ENCODE results near the gene SORCS1. TPM values are rescaled to one million over a fixed set of nuclear protein-coding genes. Genes with fewer than 3 reads are reported as not detected.

Gene SORCS1
- total RNA-seq, 1 experiment from 2014 or later: 1.7 TPM

DNA sequence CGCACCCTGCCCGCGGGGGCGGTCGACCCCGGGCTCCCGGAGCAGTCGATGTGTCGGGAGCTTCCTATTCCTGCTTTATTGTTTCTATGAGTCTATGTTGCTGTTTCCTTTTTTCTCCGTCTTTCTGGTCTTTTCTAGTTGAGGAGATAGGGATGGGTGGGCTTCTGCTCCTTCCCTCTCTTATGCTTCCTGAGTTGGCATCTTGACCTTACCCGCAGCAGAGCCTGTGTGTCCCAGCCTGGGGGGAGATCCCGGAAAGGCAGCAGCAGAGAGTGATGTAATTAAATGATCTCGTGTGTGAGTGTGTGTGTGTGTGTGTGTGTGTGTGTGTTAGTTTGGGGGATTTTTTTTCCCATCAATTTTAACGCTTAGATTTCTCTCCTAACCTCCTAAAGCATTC lies 486 bp upstream of the SORCS1 start:
- Histone ChIP-seq H3K18ac (ENCODE audit: insufficient read length, low read depth, low read length) (no peak overlapping the region), H3K23ac (ENCODE audit: insufficient read length, low read depth, low read length) (no peak overlapping the region), H3K79me2 (ENCODE audit: insufficient read depth, low read length) (no peaks in the 10 kb centered on the region), H3K9ac (ENCODE audit: extremely low read depth, insufficient read length, low read length) (no peak overlapping the region), H2BK120ac (ENCODE audit: low read depth, low read length, poor library complexity, severe bottlenecking) (no peak overlapping the region), H2BK5ac (ENCODE audit: insufficient read length, low read length) (no peak overlapping the region), H3K27me3 (ENCODE audit: insufficient read depth, low read length) (peaks cover 5% of the 10 kb centered on the region; the same call in 1 of the 2 replicates), H4K91ac (ENCODE audit: insufficient read length, low read depth, low read length) (no peak overlapping the region), H2AFZ (ENCODE audit: low read length) (no peak overlapping the region), H3K27ac (ENCODE audit: insufficient read length, low read depth, low read length) (no peak overlapping the region), H3K79me1 (ENCODE audit: insufficient read depth, low read depth, low read length, poor library complexity, severe bottlenecking) (no peaks in the 10 kb centered on the region), H2AK5ac (ENCODE audit: insufficient read length, low read length) (no peak overlapping the region), H2BK15ac (ENCODE audit: low read depth, low read length) (no peak overlapping the region), H3K4me1 (ENCODE audit: insufficient read depth, low read length) (no peaks in the 10 kb centered on the region; the same call in 1 of the 2 replicates), H4K20me1 (ENCODE audit: control insufficient read depth, insufficient read depth, insufficient read length) (no peaks in the 10 kb centered on the region), H3K23me2 (ENCODE audit: insufficient read length, low read depth, low read length, poor library complexity, severe bottlenecking) (peaks cover 10% of the 10 kb centered on the region), H3K9me3 (ENCODE audit: control insufficient read depth, low read depth, low read length) (no peaks in the 10 kb centered on the region), H3K4me2 (ENCODE audit: insufficient read depth, insufficient read length, low read length) (peak overlapping the region; percentile 69), H2BK12ac (ENCODE audit: insufficient read length, low read depth, low read length) (no peak overlapping the region), H3K56ac (ENCODE audit: insufficient read length, low read depth, low read length) (no peak overlapping the region), H3K4ac (ENCODE audit: low read depth, low read length) (no peak overlapping the region), H3T11ph (ENCODE audit: low read length) (no peak overlapping the region), H4K8ac (replicated peaks; ENCODE audit: insufficient read length, low read depth, low read length) (no peak overlapping the region), H2BK20ac (ENCODE audit: low read depth, low read length, poor library complexity, severe bottlenecking) (no peak overlapping the region), H3K14ac (ENCODE audit: insufficient read depth, low read length) (no peak overlapping the region; the same call in 1 of the 2 replicates), H4K5ac (ENCODE audit: insufficient read length, low read depth, low read length) (no peak overlapping the region)
- no peaks in the 10 kb centered on the region for H3K36me3 Mint-ChIP-seq (ENCODE audit: insufficient read depth in 1 of 3, low read depth in 3 of 3)
- WGBS (ENCODE audit: extremely low coverage, insufficient read length, low lambda C conversion rate): no CpG with 5 or more reads among the region's 14 CpGs
- TF ChIP-seq, protein P1, sequence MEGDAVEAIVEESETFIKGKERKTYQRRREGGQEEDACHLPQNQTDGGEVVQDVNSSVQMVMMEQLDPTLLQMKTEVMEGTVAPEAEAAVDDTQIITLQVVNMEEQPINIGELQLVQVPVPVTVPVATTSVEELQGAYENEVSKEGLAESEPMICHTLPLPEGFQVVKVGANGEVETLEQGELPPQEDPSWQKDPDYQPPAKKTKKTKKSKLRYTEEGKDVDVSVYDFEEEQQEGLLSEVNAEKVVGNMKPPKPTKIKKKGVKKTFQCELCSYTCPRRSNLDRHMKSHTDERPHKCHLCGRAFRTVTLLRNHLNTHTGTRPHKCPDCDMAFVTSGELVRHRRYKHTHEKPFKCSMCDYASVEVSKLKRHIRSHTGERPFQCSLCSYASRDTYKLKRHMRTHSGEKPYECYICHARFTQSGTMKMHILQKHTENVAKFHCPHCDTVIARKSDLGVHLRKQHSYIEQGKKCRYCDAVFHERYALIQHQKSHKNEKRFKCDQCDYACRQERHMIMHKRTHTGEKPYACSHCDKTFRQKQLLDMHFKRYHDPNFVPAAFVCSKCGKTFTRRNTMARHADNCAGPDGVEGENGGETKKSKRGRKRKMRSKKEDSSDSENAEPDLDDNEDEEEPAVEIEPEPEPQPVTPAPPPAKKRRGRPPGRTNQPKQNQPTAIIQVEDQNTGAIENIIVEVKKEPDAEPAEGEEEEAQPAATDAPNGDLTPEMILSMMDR (conservative IDR thresholded peaks at IDR 0.05): no peak
- H3K9me3 Mint-ChIP-seq: peaks cover 0 to 2% of the 10 kb centered on the region in 2 experiments; a peak in 2 of 5 replicates
- H3K4me1 Mint-ChIP-seq: peaks cover 19 to 24% of the 10 kb centered on the region in 2 experiments
- DNase-seq: peak; percentile 40
- no peak overlapping the region for H3K27ac Mint-ChIP-seq
- H3K27me3 Mint-ChIP-seq (ENCODE audit: low read depth): peaks cover 60% of the 10 kb centered on the region
- H3K4me3 Mint-ChIP-seq: peak overlapping the region; percentile 79 to 95

All from H9 (cell line).